Activated effector memory CD4-positive, alpha-beta T cell treated with anti-CD3 and anti-CD28 coated beads, Interleukin-2, amount 50 U/mL, for 16 hours (primary cell): ENCODE results near the gene YARS1.

Source experiments
- DNase-seq: peaks from one replicate; pipeline ENCODE4 v3.0.0-alpha.2; 2020

Gene YARS1

DNA sequence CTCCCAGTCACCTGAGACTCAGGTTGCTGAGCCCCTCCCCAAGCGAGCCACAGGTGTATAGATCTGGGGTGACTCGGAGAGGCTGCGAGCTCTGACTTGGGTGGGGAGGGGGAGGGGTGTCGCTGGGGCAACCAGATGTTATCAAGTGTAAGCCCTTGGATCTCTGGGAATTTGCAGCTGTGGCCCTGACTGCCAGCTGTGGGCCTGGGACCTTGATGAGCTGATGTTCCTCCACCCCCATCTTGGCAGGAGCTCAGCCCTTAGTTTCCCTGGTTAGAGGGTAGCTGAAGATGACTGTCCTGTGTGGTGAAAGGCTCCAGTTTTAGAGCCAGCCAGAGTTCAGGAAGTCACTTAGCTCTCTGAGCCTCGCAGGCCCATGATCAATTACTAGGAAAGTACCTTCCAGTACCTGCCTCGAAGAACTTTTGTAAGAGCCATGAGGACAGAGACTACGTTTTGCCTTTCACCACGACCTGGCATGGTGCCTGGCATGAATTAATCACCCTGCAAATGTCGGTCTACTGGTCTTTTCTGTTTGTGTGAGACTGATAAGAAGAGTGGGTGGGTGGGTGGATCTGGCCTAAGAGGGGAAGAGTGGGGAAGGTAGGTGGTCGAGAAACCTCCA, 55.8 kb downstream of the YARS1 start:
- peak; percentile 73 for DNase-seq

DNA sequence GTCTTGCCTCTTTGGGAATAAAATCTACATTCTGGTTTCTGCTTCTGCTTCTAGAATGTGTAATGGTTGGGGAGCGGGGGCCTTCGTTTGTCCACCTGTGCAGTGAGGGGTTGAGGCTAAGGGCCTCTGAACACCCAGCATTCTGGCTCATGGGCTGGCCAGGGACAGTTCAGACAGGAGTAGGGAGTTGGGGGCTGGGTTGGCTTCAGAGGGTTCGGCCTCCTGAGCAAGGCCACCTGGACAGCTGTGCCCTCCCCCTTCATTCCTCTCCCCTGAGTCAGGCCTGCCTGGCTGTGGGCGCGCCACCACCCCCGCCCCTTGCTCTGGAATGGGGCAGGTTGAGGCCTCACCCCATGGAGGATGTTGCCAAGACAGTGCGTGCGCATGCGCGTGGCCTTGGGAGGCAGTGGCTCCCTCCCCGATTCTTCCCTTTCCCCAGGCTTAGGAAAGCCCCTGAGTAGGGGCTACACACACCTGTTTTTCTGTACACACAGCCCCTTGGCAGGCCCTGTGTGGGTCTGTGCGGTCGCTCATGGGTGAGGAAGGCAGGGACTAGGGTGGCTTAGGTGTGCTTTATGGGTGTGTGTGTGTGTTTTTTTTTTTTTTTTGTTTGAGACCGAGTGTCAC, 57.0 kb downstream of the YARS1 start:
- no peak for DNase-seq

GRCh38 chr1:32759521-32759981, 57.6 kb downstream of the YARS1 start:
- no peak for DNase-seq

- DNase-seq = no peak
Measured at GRCh38 chr1:32758795-32759430, 58.2 kb downstream of the YARS1 start.

DNA sequence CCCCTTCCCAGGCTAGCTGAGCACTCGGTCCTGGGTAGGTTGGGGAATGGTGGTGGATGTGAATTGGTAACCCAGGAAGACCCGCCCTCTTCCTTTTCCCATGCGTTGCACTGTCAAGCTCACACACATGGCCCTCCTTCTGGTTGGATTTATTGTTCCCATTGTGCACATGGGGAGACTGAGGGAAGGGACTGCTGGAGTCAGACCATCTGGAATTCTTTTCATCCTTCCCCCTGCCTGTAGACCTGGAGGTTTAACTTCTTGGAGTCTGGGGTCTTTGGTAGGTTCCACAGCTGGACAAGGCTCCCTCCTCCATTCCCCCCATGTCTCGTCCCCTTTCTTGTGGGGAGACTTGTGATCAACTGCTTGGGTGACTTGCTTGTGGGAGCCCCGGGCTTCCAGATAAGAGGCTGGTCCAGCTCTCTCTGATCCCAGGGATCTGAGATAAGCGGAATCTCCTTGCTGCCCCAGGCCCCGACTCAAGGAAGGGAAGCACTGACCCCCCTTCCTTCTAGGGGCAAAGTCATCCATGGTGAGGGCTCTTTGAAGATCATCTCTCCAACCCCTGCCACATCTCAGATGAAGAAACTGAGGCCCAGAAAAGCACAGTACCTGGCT, 58.9 kb downstream of the YARS1 start:
- DNase-seq = no peak

DNA sequence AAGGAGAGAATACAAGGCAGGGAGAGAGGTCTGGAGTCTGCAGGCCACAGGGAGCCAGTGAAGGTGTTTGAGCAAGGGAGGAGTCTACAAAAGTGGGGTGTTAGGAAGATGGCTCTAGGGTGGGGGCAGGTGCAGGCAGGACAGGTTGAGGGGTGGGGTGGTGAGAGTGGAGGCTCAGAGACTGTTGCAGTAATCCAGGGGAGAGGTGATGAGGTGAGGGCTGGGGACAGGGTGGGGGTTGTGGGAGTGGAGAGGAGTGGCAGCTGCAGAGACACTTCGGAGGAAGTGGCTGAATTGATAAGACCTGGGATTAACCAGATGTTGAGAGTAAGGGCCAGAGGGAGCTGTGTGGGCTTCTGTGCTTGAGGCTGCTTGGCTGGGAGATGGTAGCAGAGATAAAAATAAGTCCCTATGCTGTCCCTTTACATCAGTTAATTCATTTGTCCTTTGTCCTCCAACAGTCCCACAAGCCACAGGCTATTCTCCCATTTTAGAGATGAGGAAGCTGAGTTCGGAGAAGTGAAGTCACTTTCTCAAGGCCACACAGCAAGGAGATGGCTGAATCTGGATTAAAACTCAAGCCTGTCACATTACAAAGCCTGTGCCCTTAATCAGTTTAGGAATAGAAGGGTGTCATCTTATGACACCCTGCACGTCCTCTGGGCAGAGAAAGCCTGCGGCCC, 59.8 kb downstream of the YARS1 start:
- DNase-seq = no peak

DNA sequence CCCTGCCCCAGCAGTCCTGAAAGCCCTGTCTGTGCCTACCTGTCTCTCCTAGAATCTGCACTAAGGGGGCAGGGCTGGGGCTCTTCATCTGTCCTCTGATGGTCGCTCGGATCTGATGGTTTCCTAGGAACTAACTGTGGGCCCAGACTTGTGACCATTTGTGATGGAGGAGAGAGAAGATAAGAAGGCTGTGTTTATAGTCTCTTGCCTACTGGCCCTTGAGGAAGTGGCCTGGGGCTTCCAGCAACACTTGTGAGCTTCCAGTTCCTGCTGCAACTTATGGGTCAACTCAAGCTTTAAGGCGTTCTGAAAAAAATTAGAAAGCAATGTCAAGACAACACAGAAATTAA, 61.4 kb downstream of the YARS1 start:
- no peak for DNase-seq

GRCh38 chr1:32755098-32755809, 61.9 kb downstream of the YARS1 start:
- no peak for DNase-seq

GRCh38 chr1:32754317-32755097, 62.7 kb downstream of the YARS1 start:
- peak; percentile 80 for DNase-seq

GRCh38 chr1:32753532-32754316, 63.4 kb downstream of the YARS1 start:
- peak; percentile 88 for DNase-seq

DNA sequence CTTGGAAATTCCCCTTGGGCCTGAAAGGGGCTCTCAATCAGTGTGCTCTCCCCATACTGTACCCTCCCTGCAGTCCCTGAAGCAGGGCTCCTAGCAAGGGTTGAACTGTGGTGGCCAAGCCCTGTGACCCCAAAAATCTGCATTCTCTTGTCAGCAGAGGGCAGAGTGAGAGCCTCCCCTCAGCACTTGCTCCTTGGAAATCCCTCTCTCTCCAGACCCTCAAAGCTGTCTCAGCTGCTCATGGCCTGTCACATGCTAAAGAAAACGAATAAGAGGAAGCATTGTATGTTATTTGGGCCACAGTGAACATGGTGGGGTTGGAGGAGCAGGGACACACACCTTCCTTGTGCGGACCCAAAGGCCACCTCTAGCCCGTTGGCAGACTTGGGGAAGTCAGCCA, 67.4 kb downstream of the YARS1 start:
- no peak for DNase-seq

DNA sequence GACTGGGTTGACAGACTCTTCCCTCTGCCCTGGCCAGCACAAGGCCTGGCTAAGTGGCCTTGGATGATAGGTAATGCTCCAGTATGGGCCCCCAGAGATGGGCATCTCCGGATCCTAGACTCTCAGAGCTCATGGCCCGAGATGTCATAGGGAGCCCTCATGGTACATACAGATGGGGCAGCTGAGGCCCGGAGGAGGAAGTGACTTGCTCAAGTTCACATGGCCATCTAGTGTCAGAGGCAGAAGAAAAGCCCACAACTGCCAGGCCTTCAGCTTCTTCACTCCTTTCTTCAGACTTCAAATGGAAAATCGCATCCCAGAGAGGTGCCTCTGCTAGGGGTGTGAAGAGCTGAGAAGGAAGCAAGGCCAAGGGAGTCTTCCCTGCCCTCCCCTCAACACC, 67.8 kb downstream of the YARS1 start:
- DNase-seq = no peak

DNA sequence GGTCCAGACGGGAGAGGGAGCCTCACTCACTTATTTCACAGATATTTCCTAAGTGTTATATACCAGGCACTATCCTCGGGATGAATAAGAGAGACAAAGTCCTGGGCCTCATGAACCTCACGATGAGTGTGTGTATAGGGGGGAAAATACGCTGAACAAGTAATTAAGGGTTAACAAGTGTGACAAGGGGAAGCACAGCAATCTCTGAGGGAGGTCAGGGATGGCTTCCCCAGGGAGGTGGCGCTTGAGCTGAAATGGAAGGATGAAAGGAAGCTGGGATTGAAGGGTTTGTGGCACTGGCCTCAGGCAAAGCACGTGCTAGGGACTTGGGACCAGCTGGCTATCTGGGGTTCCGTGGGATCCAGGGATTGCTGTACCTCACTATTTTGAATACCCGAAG, 68.2 kb downstream of the YARS1 start:
- DNase-seq = no peak

DNA sequence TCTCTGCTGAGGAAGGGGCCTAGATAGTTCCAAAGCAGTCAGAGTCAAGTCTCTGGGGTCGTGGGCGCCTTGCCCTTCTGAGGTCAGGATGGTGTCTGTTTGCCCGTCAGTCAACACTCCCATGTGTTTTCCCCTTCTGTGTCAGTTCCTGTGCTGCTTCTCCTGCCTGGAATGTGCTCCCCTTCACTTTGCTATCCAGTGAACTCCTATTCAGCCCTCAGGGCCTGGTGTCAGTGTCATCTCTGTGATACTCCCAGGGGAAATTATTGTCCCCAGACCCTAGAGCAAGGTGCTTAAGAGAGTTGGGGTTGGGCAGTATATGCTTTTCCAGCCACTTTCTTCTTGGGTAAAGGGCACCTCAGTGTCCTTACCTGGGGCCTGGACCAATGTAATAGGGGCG, 68.8 kb downstream of the YARS1 start:
- no peak for DNase-seq

DNA sequence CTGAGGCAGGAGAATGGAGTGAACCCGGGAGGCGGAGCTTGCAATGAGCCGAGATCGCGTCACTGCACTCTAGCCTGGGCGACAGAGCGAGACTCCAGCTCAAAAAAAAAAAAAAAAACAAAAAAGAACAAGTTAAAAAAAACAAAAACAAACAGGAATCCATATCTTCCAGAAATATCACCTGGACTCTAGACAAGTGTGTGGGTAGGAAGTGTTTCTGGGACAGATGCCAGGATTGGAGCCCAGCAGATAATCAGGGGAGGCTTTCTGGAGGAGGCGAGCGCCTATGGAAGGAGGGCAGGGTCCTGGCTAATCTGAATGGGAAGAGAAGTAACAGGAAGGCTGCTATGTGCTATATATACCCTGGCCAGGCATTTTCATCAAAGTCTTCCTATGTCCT, 71.0 kb downstream of the YARS1 start:
- DNase-seq = no peak

DNA sequence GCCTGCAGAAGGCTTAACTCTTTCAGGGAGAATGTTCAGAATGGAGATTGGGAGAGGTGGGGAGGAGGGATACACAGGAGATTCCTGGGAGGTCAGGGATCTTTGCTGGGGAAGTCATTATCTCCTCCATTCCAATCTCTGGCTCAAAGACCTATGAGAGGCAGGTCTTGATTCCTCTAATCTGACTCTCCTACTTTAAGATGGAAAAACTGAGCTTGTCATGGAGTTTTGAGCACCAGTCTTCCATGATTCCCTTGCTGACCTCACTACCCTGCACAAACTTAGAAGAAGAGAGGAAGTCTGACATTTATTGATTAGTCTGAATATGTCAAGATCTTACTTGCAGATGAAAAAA, 73.1 kb downstream of the YARS1 start:
- DNase-seq = no peak

- DNase-seq = no peak
Measured at GRCh38 chr1:32743380-32744070, 73.6 kb downstream of the YARS1 start.

DNA sequence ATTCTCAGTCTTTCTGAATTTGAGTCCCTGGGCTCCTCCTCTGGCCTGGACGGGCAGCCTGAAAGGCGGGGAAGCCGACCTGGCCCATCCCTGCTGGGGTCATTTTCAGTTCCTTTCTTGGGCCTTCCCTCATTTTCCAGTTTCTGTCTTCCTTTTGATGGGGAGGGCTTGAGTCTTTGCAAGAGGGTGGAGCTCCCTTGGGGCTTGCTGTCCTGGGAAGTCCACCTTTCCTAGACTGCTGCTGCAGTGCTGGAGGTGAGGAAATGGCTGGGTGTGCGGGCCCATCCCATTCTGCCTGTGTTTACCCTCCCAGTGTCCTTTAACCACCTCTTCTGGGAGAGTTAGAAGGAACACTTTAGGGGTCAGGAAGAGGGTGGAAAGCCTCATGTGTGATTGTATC, 74.2 kb downstream of the YARS1 start:
- no peak for DNase-seq

DNA sequence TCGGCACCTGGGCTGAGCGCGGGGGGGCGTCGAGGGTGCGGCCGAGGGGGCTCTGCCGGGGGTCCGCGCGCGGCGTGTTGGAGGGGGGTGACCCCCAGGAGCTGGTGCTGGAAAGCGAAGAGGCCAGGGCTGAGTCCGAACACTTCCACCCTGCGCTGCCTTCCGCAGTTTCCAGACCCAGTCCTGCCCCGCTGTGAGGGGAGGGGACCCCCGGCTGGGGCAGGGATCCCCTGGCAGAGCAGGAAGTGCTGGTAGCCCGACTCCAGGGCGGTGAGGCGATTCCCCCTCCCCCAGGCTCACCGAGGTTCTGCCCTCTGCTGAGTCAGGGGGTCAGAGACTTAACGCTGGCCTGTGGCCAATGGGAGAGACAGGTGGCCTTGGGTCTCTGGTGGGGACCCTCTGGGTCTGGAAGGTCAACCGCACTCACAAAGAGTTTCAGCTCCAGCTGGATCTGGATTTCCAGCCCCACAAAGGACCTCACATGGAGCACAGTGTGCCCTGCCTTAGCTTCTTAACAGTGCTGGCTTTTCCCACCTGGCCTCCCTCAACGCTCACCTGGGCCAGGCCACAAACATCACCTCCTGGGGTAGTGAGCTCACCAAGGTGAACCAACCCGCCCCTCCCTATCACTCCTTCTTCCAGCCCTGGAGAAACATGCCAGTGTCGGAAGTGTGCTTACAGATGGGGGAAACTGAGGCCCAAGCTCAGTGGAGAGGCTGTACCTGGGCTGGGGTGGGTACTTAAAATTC, 74.8 kb downstream of the YARS1 start:
- DNase-seq = no peak
